IPS-18a (cell line): ENCODE measurements around the gene ITPR3.

Source experiments
- H3K27ac ChIP-seq: one replicate; pipeline ENCODE4 v1.5.1; 2013; ENCODE audit warnings: low read length
- H3K27me3 ChIP-seq: one replicate; pipeline ENCODE4 v1.6.1; 2013; ENCODE audit warnings: mild to moderate bottlenecking, low read length; ENCODE audit not compliant: control insufficient read depth, insufficient read depth
- H3K36me3 ChIP-seq: one replicate; pipeline ENCODE4 v1.6.1; 2013; ENCODE audit warnings: low read depth, low read length; ENCODE audit not compliant: control insufficient read depth
- H3K4me1 ChIP-seq: one replicate; pipeline ENCODE4 v1.6.1; 2013; ENCODE audit warnings: low read depth, low read length; ENCODE audit not compliant: control insufficient read depth
- H3K4me3 ChIP-seq: one replicate; pipeline ENCODE4 v1.5.1; 2013; ENCODE audit warnings: low read length
- H3K9ac ChIP-seq: one replicate; pipeline ENCODE4 v1.6.1; 2013; ENCODE audit warnings: mild to moderate bottlenecking, low read length, moderate library complexity
- H3K9me3 ChIP-seq: one replicate; pipeline ENCODE4 v1.6.1; 2013; ENCODE audit warnings: low read depth, low read length; ENCODE audit not compliant: control insufficient read depth

ITPR3 gene

DNA sequence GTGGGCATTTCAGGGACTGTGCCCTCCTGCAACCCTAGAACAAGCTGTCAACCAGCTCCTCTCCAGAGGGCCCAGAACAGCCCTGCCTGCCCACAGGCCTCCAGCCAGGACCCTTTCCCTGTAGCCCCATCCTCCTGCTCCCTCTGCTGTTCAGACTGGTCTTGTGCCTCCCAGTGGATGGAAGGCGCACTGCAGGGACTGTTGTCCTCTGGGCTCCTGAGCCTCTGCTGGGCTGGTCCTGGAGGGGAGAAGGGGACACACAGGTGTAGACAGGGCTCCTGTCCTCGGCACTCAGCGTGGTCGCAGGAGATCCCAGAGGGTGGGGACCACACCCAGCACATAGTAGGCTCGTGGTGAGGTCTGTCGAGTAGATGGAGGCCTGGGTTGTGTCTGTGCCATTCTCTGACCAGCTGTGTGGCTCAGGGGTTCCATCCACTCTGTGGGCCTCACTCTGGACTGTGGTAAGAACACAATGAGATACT is 11.5 kb downstream of the ITPR3 start:
- H3K9me3 ChIP-seq = no peaks in the 10 kb centered on the region
- peaks cover 22% of the 10 kb centered on the region for H3K4me1 ChIP-seq
- H3K27me3 ChIP-seq = peaks cover 22% of the 10 kb centered on the region
- H3K36me3 ChIP-seq = no peaks in the 10 kb centered on the region
- H3K27ac ChIP-seq = no peak overlapping the region
- H3K4me3 ChIP-seq = peak overlapping the region; percentile 57
- H3K9ac ChIP-seq = no peak overlapping the region

DNA sequence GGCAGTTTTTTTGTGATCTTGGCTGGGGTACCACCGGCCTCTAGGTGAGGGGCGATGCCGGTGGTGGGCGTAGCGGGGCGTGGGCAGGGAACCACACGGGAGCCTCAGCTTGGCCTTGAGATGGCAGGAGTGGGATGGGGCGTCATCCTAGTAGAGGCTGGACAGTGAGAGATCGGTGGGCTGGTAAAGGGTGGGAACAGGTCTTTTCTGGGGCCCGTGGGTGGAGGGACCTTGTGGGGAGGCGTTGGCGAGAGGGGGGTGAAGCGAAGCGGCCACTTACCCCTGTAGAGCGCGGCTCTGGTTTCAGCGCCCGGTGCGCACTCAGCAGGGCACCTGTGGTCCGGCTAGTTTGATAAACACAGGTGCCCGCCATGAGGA is 12.0 kb downstream of the ITPR3 start:
- H3K36me3 ChIP-seq = no peaks in the 10 kb centered on the region
- no peak overlapping the region for H3K27ac ChIP-seq
- no peak overlapping the region for H3K9ac ChIP-seq
- no peaks in the 10 kb centered on the region for H3K9me3 ChIP-seq
- peak overlapping the region; percentile 57 for H3K4me3 ChIP-seq
- peaks cover 22% of the 10 kb centered on the region for H3K4me1 ChIP-seq
- peaks cover 22% of the 10 kb centered on the region for H3K27me3 ChIP-seq

DNA sequence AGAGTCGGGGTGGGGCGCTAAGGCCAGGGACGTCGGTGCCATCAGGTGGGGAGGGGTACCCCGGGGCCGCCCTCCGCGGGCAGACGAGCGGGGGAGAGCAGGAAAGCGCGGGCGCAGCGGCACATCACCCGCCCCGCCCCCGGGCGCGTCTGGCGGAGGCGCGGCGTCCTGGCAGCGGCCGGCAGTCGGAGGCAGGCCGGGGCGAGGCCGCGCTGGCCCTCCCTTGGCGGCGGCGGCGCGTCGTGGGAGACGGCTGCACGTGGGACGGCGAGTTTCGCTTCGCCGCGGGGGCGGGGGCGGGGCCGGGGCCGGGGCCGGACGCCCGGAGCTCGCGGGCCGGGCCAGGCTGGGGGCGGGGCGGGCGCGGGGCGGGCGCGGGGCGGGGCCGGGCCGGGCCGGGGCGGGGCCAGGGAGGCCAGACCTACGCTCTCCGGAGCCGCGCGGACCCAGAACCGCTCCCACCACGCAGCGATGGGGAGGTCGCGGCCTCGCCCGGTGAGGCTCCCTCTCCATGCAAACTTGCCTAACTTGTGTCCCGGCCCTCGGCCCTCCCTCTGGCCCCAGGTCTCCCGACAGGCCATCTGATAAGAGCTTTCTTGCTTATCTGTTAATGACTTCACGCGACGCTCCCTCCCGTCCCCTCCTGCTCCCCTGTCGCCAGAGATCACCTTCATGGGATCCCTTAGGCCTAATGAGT is 12.5 kb downstream of the ITPR3 start:
- Histone ChIP-seq H3K27me3 (peaks cover 22% of the 10 kb centered on the region), H3K4me1 (peaks cover 22% of the 10 kb centered on the region), H3K9me3 (no peaks in the 10 kb centered on the region), H3K4me3 (peak overlapping the region; percentile 73), H3K9ac (peak overlapping the region; percentile 20), H3K36me3 (no peaks in the 10 kb centered on the region), H3K27ac (no peak overlapping the region)

DNA sequence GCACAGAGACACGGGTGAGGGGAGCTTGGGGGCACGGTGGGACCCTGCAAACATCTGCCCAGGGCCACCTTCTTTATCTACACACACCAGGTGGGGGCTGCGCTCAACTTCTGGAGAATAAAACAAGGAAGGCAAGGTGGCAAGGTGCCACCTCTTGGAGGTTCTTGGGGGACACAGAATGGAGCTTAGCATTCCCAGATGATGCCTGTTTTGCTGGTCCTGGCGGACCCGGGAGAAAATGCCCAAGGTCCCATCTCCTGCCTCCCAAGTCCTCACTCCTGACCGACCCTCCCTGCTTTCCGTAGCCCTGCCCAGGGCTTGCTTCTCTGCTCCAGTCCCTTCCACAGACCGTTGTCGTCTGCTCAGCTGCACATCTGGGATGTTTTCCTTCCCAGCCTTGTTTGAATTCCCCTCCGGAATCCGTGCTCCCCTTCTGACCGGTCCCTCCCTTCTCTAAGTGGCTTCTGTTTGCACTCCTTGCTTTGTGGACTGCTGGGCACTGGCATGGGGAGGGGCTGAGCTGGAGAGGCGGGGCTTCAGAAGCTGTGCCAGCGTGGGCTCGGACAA is 13.1 kb downstream of the ITPR3 start:
- Histone ChIP-seq H3K4me1 (peaks cover 22% of the 10 kb centered on the region), H3K36me3 (no peaks in the 10 kb centered on the region), H3K27me3 (peaks cover 22% of the 10 kb centered on the region), H3K9ac (peak overlapping the region; percentile 20), H3K9me3 (no peaks in the 10 kb centered on the region), H3K4me3 (peak overlapping the region; percentile 73), H3K27ac (no peak overlapping the region)

DNA sequence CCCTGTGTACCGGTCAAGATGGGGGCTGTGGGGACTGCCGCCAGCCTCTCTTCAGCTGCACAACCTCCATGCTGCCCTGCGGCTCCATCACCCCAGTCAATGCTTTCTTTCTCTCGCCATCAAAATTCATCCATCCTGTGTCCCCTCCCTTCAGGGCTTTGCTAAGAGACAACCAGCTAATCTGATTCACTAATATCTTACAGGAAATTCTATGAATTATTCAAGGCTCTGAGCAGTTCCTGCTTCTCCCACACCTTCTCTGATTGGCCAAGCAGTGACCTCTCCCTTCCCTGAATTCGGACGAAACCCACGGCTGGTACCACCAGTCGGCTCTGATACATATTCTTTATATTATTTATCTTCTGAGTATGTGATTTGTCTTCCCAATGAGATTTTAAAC is 13.8 kb downstream of the ITPR3 start:
- Histone ChIP-seq H3K27me3 (peaks cover 22% of the 10 kb centered on the region), H3K36me3 (no peaks in the 10 kb centered on the region), H3K9me3 (no peaks in the 10 kb centered on the region), H3K9ac (no peak overlapping the region), H3K4me1 (peaks cover 22% of the 10 kb centered on the region), H3K4me3 (peak overlapping the region; percentile 73), H3K27ac (no peak overlapping the region)

DNA sequence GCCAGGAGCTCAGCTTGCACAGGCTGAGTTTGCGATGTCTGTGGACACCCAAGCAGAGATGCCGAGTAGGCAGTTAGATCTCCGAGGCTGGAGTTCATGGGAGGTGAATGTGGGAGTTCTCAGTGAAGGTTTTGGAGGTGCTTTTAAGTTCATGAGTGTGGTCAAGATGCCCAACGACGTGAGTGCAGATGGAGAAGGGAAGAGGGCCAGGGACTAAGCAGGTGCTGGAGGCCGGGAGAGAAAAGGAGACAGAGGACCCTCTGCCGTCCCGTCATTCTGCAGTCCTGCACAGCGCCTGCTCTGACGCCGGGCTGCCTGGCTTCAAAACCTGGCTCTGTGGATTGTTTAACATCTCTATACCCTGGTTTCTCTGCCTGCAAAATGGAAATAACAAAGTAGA is 15.5 kb downstream of the ITPR3 start:
- H3K9ac ChIP-seq = no peak overlapping the region
- H3K9me3 ChIP-seq = no peaks in the 10 kb centered on the region
- H3K4me3 ChIP-seq = no peak overlapping the region
- H3K4me1 ChIP-seq = peaks cover 22% of the 10 kb centered on the region
- H3K27me3 ChIP-seq = peaks cover 22% of the 10 kb centered on the region
- no peaks in the 10 kb centered on the region for H3K36me3 ChIP-seq
- H3K27ac ChIP-seq = no peak overlapping the region

DNA sequence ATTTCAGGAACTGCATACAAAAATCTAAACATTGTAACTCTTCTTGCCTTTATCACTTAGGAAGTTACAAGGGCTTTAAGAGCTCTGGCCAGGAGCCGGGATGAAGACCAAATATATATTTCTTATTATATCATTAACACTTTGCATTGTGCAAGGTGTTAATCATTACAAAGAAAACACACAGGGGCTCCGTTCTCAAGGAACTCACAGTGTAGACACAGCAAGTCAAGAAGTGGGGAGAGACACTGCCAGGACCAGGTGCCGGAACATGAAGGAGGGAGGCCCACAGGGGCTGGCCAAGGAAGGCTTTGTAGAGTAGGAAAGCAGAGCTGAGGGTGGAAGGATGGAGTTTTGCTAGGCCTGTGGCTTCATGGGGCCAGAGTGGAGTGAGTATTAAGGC is 17.4 kb downstream of the ITPR3 start:
- Histone ChIP-seq H3K4me1 (peaks cover 18% of the 10 kb centered on the region), H3K27me3 (peaks cover 16% of the 10 kb centered on the region), H3K4me3 (no peak overlapping the region), H3K9me3 (no peaks in the 10 kb centered on the region), H3K36me3 (no peaks in the 10 kb centered on the region), H3K27ac (no peak overlapping the region), H3K9ac (no peak overlapping the region)

DNA sequence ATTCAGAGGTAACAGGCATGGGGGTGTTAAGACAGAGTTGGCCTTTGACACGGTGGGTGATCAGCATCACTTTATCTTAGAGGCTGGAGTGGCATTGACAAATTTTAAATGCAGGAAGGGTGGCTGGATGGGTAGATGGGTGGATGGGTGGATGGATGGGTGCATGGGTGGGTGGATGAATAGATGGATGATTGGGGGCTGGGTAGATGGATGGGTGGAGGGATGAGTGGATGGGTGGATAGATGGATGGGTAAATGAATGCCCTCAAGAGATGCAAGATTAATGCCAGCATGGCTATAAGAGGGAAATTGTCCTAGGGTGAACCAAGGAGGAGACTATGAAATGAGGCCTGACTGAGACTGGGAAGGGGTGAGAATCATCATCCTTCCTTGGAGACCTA is 18.4 kb downstream of the ITPR3 start:
- no peaks in the 10 kb centered on the region for H3K36me3 ChIP-seq
- no peak overlapping the region for H3K9ac ChIP-seq
- H3K27me3 ChIP-seq = peaks cover 9% of the 10 kb centered on the region
- no peaks in the 10 kb centered on the region for H3K9me3 ChIP-seq
- peaks cover 17% of the 10 kb centered on the region for H3K4me1 ChIP-seq
- H3K27ac ChIP-seq = no peak overlapping the region
- no peak overlapping the region for H3K4me3 ChIP-seq

DNA sequence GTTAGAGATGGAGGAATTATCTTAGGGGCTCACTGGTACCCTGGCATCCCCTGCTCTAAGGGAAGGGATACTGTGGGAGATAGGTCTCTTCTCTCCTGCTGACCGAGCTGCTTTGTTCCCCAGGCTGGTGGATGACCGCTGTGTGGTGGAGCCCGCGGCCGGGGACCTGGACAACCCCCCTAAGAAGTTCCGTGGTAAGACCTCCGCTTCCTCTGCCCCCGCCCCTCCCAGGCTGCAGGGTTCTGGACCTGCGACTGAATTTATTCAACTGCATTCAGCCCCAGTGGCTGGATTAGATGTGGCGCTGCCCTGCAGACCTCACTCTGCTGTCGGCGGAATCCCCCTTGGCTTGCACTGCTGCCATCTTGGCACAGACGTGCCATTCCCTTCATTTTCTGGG is 19.2 kb downstream of the ITPR3 start:
- no peak overlapping the region for H3K4me3 ChIP-seq
- H3K27ac ChIP-seq = no peak overlapping the region
- no peaks in the 10 kb centered on the region for H3K36me3 ChIP-seq
- no peak overlapping the region for H3K9ac ChIP-seq
- no peaks in the 10 kb centered on the region for H3K9me3 ChIP-seq
- peaks cover 1% of the 10 kb centered on the region for H3K27me3 ChIP-seq
- H3K4me1 ChIP-seq = peaks cover 9% of the 10 kb centered on the region

DNA sequence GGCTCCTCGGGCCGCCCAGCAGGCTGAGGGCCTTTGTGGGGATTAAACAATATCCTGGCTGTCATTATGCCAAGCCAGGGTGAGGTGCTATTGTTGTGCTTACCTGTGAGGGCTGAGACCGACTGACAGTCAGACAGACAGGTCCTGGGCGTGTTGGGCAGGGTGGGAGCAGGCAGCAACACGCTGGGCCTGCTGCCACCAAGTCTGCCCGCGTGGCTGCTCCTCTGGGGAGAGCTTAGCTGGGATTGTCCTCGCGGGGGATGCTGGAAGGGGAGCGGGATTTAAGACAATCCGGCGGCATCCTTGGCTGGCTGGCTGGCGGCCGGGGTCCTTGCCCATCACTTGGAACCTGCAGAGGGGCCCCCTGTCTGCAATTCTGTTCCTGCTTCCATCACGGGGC is 20.0 kb downstream of the ITPR3 start:
- no peaks in the 10 kb centered on the region for H3K36me3 ChIP-seq
- H3K4me1 ChIP-seq = peaks cover 6% of the 10 kb centered on the region
- no peaks in the 10 kb centered on the region for H3K9me3 ChIP-seq
- no peaks in the 10 kb centered on the region for H3K27me3 ChIP-seq
- H3K4me3 ChIP-seq = no peak overlapping the region
- H3K9ac ChIP-seq = no peak overlapping the region
- H3K27ac ChIP-seq = no peak overlapping the region

DNA sequence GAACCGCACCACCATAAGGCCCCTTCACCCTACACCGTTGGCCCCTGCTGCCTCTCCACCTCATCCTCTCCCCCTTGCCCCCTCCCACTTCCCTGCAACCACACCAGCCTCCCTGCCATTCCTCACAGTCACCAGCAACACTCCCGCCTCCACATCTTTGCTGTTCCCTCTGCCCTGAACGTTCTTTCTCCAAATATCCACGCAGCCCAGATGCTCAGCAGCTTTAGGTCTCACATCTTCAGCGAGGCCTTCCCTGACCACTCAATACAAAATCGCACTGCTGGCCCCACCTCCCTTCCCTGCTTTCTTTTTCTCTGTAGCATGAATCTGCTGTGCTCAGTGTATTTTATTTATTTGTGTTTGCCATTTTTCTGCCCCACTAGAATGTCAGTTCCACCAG is 20.5 kb downstream of the ITPR3 start:
- Histone ChIP-seq H3K9ac (no peak overlapping the region), H3K4me1 (peaks cover 4% of the 10 kb centered on the region), H3K27ac (no peak overlapping the region), H3K36me3 (no peaks in the 10 kb centered on the region), H3K9me3 (no peaks in the 10 kb centered on the region), H3K27me3 (no peaks in the 10 kb centered on the region), H3K4me3 (no peak overlapping the region)

DNA sequence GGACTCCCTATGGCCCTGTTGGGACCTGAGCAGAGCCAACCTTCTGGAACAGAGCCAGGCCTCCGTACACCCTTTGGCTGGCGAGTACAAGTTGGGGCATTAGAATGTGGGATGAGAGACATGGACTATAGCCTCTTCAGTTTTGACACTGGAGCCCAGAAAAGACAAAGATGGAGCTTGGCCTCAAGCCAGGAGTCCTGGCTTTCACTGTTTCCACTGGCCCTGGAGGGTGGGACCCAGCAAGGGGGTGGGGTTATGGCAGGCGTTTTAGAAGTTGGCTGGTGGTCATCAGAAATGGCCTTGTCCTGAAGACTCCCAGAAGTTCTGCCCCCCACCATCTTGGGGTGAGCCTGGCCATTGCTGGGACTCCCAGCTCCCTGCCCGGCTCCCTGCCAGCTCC is 21.8 kb downstream of the ITPR3 start:
- Histone ChIP-seq H3K27ac (no peak overlapping the region), H3K9ac (no peak overlapping the region), H3K4me1 (no peaks in the 10 kb centered on the region), H3K9me3 (no peaks in the 10 kb centered on the region), H3K36me3 (no peaks in the 10 kb centered on the region), H3K4me3 (no peak overlapping the region), H3K27me3 (no peaks in the 10 kb centered on the region)
